CD4-positive, alpha-beta T cell treated with Interleukin-12 subunit alpha and Interleukin-12 subunit beta, for 1 hour (primary cell): ENCODE data around the gene DLG5.

Experiments
- DNase-seq: peaks from one replicate; pipeline ENCODE4 v3.0.0-alpha.2; 2020

Gene DLG5

GRCh38 chr10:77943121-77943901 lies 16.8 kb upstream of the DLG5 start:
- DNase-seq: no peak

DNA sequence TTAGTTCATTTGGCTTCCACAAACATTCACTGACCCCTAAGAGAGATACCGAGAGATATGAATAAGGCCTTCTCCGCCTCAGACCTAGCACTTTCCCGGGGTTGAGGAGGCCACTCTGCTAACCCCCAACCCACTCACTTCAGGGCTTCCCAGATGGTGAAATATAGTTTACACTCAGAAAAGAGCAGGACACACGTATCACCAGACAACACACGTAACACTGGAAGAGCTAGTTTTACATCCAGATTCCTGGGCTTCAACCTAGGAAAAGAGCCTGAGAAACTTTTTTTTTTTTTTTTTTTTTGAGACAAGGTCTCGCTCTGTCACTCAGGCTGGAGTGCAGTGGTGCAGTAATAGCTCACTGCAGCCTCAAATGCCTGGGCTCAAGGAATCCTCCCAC lies 15.2 kb upstream of the DLG5 start:
- DNase-seq: no peak

DNA sequence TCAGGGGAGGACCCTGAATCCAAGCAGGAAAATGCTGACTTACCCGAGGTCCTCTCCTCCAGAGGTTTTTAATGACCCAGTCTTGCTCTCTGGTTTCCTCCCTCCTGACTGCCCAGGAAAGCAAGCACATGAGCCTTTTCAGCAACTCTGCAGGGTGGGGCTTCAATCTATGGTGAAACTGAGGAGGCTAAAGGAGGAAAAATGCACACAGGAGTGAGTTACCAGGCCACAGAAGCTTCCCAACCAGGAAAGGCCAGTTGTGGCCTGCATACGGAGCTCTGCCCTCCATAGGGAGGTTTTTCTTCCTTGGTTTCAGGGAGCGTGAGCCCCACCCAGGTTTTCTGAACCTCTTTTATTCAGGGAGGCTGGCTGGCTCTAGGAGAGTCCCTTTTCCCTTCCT lies 14.1 kb upstream of the DLG5 start:
- no peak for DNase-seq

GRCh38 chr10:77940225-77940624 lies 13.7 kb upstream of the DLG5 start:
- DNase-seq: no peak

GRCh38 chr10:77939561-77940001 lies 13.0 kb upstream of the DLG5 start:
- no peak for DNase-seq

DNA sequence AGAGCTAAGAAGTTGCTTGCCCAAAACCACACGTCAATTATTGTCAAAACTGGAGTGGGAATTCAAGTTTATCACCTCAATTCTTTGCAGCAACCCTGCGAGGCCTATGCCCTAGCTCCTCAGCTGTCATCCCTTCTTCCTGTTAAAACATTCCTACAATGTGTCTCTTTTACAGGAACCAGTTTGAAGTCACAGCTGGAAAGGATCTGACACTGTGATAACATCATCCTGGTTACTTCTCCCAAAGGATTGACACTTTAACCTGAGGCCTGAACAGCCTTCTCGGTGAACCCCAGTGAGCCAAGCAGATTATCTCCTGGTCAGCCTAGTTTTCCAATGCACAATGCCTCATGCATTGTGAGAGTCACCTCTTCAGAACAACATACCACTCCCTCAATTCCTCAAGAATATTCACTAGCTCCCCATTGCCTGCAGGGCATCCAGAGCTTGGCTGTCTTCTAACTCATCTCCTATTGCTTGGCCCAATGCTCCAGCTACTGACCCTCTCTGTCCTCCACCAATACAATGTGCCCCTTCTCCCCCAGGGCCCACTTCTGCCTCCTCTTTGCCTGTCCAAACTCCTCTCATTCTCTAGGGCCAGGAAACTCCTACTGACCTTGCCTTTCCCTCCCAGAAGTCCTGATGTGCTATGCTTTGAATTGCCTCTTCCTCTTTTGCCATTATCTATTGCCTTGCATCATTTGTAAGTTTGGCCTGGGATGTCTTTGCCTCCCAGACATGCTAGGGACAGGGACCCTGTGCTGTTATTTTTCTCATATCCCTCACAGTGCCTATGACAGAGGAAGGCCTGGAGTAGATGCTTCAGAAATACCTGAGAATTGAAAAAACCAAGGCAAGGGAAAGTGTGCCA lies 10.4 kb upstream of the DLG5 start:
- DNase-seq: no peak

- DNase-seq: no peak
Observed at GRCh38 chr10:77932016-77932715, 5.6 kb upstream of the DLG5 start.

- DNase-seq: no peak
Observed at GRCh38 chr10:77927402-77928246, 1.1 kb upstream of the DLG5 start.

DNA sequence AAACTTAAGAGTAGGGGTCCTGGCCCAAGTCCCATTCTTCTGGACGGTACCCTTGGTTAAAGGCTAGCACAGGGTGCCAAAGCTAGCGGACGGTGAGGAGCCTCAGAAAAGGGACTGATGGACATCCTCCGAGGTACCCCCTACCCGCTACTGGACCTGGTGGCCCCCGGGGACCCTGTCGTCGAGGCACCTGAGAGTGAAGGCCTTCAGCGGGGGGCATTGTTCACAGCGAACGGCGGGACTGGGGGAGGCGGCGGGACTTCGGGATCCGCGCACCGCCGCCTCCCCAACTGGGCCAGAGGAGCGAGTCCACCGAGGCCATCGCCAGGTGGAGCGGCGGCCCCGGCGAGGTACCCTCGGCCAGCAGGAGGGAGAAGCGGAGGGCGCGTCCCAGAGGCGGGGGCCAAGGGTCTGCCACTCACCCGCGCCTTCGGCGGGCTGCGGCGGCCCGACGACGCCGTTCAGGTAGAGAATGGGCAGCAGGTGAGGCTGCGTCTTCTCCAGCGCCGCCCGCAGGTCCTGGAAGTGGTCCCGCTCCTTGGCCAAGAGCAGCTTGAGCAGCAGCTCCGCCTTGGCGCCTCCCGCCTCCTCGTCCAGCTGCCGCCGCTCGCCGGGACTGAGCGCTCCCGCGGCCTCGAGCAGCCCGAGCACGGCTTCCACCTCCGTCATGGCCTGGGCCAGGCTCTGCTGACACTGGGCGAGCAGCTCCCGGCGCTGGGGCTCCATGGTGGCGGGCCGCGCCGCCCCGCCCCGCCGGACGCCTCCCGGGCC lies 575 bp downstream of the DLG5 start:
- DNase-seq: peak; percentile 5

- DNase-seq: no peak
Observed at GRCh38 chr10:77925410-77925794, 1.2 kb downstream of the DLG5 start.

- no peak for DNase-seq
Observed at GRCh38 chr10:77922566-77923179, 3.9 kb downstream of the DLG5 start.

DNA sequence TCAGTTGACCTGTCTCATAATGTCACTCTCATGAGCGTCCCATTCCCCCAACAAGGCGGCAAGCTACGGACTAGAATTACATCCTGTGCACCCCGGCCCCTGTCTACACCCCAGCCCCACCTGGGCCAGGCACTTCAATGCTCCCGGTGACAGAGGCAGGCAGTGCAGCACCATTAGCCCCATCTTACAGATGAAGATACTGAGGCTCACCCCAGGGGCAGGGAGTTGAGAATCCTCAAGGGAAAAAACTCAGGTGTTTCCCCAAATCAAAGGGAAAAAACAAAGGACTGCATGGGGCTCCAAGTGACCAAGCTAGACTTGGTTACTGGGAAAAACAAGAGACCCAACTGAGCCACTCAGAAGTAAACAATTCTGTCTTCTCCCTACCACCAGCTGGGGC lies 4.5 kb downstream of the DLG5 start:
- no peak for DNase-seq

DNA sequence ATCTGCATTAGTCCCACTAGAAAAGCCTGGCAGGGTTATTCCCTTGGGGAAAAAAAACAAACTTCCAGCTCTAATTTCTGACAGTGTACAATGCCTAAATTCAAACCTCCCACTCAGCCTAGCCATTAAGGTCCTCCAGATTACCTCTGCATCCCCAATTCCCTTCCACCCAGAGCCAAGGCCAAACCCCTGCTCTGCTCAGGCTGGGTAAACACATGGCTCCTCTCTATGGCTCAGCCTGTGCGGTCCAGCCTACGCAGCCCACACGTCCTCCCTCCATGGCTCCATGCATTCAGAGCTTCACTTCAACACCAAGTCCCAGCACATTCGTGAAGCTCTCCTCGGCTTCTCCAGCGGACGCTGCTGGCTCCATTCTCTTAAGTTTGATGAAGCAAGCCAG lies 5.2 kb downstream of the DLG5 start:
- DNase-seq: no peak

GRCh38 chr10:77920495-77920894 lies 6.1 kb downstream of the DLG5 start:
- DNase-seq: no peak

- DNase-seq: no peak
Observed at GRCh38 chr10:77919713-77920108, 6.8 kb downstream of the DLG5 start.

DNA sequence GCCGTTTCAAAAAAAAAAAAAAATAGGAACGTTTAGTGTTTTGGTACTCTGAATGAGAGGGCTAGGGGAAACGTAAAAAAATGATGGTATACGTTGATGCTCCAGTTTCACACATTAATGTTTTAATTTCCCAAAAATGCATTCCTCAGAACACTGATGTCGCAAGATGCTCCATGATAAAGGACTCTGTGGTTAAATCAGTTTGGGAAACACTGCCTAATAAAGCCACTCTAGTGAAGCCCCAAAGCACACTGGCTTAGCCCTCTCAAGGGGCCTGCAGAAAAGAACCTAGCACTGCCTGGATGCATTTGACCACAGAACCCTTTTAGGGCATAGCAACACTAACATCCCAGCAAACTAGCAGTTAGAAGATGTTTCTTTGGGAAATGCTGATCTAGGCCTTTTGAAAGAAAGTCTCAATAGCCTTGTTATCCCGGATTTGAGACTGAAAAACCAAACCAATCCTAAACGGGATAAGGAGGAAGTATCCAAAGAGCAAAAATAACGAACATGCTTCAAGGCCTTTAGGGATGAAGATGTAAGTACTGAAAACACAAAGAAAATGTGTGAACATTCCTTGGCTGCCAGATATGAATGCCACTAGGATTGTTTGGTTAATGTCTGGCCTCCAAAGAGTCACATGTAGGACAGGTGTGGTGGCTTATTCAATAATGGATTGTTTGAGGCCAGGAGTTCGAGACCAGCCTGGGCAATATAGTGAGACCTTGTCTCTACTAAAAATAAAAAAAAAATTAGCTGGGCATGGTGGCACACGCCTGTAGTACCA lies 11.0 kb downstream of the DLG5 start:
- DNase-seq: no peak

- DNase-seq: no peak
Observed at GRCh38 chr10:77913090-77913489, 13.5 kb downstream of the DLG5 start.

- no peak for DNase-seq
Observed at GRCh38 chr10:77912576-77912975, 14.0 kb downstream of the DLG5 start.

DNA sequence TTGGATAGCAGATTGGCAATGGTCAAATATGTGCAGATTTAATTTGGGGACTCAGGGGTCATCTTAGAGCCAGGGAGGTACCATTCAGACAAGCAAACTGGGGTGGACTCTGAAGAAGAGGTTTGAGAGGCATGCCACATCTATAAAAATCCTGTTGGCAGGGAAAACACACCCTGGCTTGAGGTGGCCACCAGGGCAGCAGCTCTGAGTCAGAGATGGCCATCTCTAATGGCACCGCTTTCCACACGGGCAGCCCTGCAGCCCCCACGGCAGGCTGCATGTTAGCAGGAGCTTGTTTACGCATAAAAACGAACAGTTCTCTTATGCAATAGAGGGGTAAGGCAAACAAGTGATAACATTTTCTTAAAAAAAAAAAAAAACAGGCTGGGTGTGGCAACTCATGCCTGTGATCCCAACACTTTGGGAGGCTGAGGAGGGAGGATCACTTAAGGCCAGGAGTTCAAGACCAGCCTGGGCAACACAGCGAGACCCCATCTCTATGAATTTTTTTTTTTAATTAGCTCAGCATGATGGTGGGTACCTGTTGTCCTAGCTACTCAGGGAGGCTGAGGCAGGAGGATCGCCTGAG lies 14.9 kb downstream of the DLG5 start:
- DNase-seq: no peak

GRCh38 chr10:77910524-77911145 lies 15.9 kb downstream of the DLG5 start:
- DNase-seq: no peak
